Fibroblast of the aortic adventitia (primary cell): ENCODE data around the gene NR3C1. TPM values are rescaled to one million over a fixed set of nuclear protein-coding genes. Genes with fewer than 3 reads are reported as not detected.
"Not testable (repeated sequence)": the region's sequence is repeated elsewhere in the genome, so short reads cannot be mapped to it uniquely, and the experiment has no call there.

Experiments used
- DNase-seq: peaks from one replicate; pipeline ENCODE4 v3.0.0-alpha.2; 2010; ENCODE audit warnings: low read depth
- H3K4me3 ChIP-seq: 2 replicates; pipeline ENCODE4 v1.5.1; 2011; ENCODE audit warnings: low read depth, mild to moderate bottlenecking, control low read depth, low read length, moderate library complexity
- total RNA-seq: library from RNA; depleted of rRNA; stranded (reverse); fragments of >200 nt; gene quantifications from 2 replicates; pipeline ENCODE4 v1.2.3, GENCODE V29; 2012; ENCODE audit warnings: low replicate concordance
- TF ChIP-seq, protein P1 (sequence below): IDR thresholded peaks from 2 replicates; pipeline ENCODE4 v1.5.1; 2011; ENCODE audit warnings: mild to moderate bottlenecking, low read length, control low read depth, inconsistent platforms; ENCODE audit not compliant: insufficient read depth

Gene NR3C1
- total RNA-seq, 1 donor: 132 TPM

DNA sequence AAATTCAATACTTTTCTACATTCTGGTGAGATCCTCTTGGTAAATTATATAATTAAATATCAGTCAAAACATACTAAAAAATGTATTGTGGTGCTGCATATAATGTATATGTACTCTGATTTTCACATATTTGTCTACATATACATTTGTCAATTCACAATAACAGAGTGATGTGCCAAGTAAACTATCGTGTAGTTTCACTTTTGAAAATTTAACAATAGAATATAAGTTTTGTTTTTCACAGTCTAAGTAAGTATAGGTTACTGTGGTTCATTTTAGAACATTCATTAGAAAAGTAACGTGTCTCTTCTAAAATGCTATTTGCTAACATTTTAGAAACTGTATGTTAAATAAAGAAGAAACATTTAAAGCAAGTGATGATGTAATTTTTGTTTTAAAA is 73.6 kb downstream of the NR3C1 start:
- DNase-seq: no peak
- TF ChIP-seq, protein P1, sequence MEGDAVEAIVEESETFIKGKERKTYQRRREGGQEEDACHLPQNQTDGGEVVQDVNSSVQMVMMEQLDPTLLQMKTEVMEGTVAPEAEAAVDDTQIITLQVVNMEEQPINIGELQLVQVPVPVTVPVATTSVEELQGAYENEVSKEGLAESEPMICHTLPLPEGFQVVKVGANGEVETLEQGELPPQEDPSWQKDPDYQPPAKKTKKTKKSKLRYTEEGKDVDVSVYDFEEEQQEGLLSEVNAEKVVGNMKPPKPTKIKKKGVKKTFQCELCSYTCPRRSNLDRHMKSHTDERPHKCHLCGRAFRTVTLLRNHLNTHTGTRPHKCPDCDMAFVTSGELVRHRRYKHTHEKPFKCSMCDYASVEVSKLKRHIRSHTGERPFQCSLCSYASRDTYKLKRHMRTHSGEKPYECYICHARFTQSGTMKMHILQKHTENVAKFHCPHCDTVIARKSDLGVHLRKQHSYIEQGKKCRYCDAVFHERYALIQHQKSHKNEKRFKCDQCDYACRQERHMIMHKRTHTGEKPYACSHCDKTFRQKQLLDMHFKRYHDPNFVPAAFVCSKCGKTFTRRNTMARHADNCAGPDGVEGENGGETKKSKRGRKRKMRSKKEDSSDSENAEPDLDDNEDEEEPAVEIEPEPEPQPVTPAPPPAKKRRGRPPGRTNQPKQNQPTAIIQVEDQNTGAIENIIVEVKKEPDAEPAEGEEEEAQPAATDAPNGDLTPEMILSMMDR: no peak
- H3K4me3 ChIP-seq: no peak overlapping the region

DNA sequence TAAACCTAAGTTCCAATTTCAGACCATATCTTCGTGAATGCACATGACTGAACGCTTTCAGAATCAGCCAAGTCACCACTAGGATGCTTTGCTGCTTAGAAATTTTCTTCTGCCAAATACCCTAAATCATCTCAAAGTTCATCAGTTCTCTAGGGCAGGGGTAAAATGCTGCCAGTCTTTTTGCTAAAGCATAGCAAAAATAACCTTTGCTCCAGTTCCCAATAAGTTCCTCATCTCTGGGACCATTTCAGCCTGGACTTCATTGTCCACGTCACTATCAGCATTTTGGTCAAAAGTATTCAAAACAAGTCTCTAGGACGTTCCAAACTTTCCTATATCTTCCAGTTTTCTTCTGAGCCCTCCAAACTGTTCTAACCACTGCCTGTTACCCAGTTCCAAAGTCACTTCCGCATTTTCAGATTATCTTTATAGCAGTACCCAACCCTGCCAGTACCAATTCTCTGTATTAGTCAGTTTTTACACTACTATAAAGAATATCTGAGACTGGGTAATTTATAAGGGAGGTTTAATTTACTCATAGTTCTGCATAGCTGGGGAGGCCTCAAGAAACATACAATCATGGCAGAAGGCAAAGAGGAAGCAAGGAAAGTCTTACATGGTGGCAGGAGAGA is 74.8 kb downstream of the NR3C1 start:
- H3K4me3 ChIP-seq: no peak overlapping the region
- no peak for DNase-seq
- TF ChIP-seq, protein P1: no peak

DNA sequence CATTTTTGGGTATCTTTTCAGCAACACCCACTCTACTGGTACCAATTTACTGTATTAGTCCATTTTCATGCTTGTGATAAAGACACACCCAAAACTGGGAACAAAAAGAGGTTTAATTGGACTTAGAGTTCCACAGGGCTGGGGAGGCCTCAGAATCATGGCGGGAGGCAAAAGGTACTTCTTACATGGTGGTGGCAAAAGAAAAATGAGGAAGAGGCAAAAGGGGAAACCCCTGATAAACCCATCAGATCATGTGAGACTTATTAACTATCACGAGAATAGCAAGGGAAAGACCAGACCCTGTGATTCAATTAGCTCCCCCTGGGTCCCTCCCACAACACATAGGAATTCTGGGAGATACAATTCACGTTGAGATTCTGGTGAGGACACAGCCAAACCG is 78.4 kb downstream of the NR3C1 start:
- not testable (repeated sequence) for DNase-seq

DNA sequence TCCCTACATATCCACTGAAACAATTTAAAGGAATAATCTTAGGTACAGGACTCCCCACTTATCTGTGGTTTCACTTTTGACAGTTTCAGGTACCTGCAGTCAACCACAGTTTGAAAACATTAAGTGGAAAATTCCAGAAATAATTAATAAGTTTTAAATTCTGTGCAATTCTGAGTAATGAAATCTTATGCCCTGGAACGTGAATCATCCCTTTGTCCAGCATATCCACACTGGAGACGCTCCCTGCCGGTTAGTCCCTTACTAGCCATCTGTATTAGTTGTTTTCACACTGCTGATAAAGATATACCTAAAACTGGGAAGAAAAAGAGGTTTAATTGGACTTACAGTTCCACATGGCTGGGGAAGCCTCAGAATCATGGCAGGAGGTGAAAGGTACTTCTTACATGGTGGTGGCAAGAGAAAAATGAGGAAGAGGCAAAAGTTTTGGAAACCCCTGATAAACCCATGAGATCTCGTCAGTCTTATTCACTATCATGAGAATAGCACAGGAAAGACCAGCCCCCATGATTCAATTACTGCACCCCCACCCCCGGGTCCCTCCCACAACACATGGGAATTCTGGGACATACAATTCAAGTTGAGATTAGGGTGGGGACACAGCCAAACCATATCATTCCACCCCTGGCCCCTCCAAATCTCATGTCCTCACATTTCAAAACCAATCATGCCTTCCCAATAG is 80.4 kb downstream of the NR3C1 start:
- peak; percentile 51 for DNase-seq
- TF ChIP-seq, protein P1: peak; percentile 38
- not testable (repeated sequence) for H3K4me3 ChIP-seq

More for the DNA sequence above, 78.4 kb downstream of the NR3C1 start:
- H3K4me3 ChIP-seq: not testable (repeated sequence)

DNA sequence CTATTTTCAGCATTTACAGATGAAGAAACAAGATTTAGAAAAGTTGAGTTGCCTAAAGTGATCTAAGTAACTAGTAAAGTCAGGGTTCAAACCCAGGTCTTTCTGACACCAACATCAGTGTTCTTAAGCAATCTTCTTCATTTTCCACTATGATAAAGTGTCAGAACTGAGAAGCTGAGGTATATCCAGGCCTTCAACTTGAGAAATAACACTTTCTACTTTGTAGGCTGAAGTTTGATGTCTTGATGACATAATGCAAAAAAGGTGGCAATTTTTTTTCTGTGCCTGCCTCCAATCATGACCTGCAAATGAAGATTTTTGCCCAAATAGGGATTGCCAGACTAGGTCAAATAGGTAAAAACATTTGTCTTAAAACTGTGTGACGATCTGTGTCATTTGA is 81.3 kb downstream of the NR3C1 start:
- no peak for DNase-seq
- TF ChIP-seq, protein P1: no peak

DNA sequence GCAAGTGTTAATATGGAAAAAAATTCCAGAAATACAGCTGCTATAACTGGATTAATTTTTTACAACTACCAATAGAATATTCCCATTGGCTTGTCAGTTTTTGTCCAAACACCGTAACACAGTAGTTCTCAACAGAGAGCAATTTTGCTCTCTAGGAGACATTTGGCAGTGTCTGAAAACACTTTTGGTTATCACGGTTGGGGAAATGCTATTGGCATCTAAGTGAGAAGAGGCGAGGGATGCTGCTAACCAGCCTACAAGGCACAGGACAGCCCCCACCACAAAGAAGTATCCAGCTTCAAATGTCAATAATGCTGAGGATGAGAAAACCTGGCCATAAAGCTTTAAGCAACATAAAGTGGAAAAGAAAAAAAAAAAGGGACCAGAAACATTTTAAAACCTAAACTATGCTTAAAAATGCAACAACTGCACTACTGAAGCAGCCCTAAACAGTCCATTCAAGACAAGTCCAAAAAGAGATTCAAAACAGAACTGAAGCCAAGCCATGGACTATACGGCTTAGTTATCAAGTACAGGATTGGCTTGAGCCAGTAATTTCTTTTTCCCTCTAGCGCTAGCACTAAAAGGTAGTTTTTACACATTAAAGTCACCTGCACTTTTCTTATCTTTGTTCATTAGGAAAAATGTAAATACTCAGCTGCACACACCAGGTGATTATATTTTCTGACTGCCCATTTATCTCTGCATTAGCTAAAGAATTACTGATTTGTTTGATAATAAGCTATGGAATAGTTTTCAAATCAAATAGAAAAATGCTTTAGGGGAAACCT is 83.9 kb downstream of the NR3C1 start:
- peak; percentile 36 for DNase-seq
- TF ChIP-seq, protein P1: no peak
- H3K4me3 ChIP-seq: no peak overlapping the region

More for the DNA sequence above, 81.3 kb downstream of the NR3C1 start:
- no peak overlapping the region for H3K4me3 ChIP-seq

DNA sequence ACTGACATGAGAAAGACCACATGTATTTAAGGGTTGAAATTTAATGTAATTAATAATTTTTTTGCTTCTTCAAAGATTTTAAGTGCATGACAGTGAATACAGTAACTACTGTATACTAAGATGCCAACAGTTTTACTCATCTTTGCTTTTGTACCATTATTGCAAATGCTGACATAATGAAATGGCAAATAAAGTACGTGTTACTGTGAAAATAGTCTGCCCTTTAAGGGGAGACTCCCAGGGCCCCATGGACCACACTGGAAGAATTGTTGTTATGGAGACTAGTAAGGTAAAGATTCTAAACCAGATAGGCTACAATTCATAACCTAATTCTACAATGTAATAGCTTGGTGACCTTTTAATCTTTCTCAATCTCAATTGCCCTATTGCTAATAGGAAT is 84.7 kb downstream of the NR3C1 start:
- no peak overlapping the region for H3K4me3 ChIP-seq
- TF ChIP-seq, protein P1: no peak
- no peak for DNase-seq
